Endometrial microvascular endothelial cells (primary cell): ENCODE data around the gene ABCC8. TPM values are rescaled to one million over a fixed set of nuclear protein-coding genes. Genes with fewer than 3 reads are reported as not detected.

ENCODE experiments used
- in situ Hi-C: cut with HindIII; loops from 2 replicates; pipeline ENCODE4 v1.10.0; 2017; ENCODE audit warnings: low sequenced_read_pairs, low pct_unique_long_range_greater_than_20kb; ENCODE audit errors: inconsistent ontology term
- total RNA-seq: library from RNA; depleted of rRNA; stranded (reverse); fragments of >200 nt; gene quantifications from one replicate; pipeline ENCODE4 v1.2.3, GENCODE V29; 2015; ENCODE audit errors: inconsistent ontology term

The ABCC8 gene
- total RNA-seq, 1 donor from 2014 or later, result not detected

DNA sequence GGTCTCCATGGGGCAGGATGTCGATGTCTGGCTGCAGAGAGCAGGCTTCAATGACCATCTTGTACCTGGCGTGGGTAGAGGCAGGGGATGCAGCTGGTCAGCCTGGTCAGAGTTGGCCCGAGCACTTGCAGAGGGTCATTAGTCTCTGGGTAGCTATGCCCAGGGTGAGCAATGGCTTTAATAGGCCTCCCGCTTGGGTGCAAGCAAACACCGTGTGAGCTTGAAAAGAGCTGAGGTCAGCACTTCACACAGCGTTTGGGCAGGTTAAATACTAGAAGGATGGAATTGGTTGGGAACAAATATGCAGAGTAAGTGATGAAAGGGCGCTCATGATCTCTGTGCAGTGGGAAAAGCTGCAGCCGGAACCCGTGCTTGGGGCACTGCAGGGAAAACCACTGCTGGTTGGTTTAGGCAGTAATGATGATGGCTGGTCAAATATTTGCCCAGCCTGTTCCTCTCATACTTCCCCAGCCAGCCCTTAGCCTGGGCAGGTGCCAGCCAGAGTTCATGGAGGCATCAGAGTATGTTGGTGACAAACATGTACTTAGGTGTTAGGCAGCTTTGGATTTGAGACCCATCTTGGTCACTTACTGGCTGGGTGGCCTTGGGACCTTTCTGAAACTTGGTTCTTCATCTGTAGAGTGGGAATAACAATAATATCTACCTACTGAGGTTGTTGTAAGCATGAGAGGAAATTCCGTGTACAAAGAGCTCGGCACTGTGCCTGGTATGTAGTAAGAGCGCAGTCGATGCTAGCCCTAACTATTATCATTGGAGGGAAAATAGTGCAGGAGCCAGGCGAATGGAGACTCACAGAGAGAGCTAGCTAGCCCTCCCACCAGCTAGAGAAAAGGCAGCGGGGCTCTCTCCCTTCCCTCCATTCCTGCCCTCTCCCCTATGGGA is 63.0 kb downstream of the ABCC8 start:
- in situ Hi-C loops, result no loop called here

DNA sequence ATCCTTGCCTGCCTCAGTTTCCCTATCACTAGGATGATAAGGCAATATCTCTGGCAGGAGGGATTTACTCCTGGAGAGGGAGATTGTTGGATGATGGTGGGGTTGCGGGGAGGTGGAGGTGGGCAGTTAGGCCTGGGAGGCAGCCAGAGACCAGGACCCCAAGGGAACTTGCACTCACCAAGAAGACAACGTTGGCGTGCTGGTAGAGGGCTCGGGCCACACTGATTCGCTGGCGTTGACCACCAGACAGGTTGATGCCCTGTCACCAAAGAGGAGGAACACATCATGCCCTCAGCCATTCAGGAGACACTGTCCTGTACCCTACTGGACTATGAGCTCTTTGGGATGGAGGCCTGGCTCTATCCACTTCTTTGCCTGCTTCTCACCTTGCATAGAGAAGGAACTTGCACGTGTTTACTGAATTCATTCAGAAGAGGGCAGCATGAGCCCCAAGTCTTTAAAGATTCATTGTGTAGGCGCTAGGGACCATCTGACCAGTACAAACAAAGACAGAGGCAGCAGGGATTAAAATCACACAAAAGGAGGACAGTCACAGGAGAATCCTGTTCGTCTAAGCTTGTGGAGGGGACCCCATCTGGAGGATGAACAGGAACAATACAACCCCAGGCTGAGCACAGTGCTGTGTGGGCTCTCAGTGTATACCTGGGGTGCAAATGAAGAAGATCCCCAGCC is 64.0 kb downstream of the ABCC8 start:
- in situ Hi-C loops, result no loop called here

DNA sequence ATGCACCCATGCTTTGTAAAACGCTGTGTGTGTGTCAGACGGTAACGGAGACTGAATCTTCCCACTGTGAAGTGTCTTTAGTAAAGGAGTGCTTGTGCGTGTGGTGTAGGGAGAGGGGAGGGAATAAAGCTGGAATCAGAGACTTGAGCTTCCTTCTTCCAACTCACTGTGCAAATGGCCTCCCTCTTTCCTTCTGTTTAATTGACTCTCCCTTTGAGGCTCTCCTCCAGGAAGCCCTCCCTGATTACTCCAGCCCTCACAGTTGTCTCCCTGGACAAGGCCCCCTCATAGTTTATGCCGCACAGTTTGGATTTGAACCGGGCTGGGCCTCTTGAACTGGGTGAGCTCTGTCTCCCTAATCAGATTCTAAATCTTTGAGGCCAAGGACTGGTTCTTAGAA is 65.2 kb downstream of the ABCC8 start:
- in situ Hi-C loops, result no loop called here

DNA sequence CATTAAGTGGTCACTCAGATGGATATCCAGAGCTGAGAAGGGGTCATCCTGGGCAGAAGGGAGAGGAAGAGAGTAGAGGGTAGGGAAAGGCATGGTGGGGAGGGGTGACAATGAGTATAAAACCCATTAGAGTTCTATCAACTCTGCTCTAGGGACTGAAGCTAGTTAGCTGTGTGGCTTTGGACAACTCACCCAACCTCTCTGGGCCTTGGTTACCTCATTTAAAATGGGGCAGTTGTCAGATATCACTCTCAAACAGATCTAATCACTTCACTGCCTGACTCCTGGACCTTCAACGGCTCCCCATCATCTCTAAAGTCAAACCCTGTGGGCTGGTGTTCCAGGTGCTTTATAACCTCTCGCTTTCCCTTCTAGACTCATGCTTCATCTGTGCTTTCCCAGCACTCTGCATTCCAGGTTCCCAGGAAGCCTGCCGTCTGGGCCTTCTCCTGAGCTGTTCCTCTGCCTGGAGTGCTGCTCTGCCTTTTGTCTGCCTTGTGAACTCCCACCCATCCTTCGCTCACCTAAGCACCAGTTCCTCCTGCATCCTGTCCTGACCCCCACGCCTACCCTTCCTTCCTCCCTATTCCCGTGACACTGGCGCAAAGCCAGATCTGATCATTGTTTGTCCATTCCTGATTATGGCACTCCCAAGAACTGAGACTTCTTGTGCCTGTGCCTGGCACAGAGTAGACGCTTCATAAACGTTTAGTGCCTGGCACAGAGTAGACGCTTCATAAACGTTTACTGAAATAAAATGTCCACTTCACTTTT is 65.9 kb downstream of the ABCC8 start:
- in situ Hi-C loops, result no loop called here

DNA sequence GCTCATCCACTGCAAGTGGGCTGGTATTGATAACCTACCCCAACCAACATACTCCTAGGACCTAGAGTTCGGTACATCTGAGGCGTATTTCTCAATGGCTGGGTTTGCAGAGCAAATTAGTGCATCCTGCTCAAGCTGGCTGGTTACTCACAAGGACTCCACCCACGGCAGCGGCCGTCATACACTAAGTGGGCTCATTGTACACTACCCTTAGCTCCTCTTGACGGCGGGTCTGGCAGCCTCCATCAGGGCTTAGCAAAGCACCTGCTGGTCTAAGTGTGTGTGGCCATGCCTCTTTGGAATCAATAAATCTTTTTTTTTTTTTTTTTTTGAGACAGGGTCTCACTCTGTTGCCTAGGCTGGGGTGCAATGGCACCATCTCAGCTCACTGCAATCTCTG is 68.0 kb downstream of the ABCC8 start:
- in situ Hi-C loops, result no loop called here

DNA sequence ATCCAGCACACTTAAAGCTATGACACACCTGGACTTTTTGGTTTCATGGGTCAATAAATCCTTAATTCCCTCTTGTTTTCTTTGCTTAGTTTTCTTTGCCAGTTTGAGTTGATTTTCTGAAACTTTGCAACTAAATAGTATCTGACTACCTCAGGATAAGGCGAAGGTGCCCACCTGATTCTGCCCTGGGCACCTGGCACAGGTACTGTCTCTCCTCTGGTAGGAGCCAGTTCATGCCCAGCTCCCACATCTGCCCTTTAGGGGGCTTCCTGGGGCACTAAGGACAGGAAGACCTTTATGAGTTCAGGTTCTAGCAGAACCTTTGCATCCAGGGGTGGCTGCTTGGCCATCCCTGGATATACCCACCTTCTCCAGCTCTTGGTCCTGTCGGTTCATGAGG is 68.6 kb downstream of the ABCC8 start:
- in situ Hi-C loops, result no loop called here

DNA sequence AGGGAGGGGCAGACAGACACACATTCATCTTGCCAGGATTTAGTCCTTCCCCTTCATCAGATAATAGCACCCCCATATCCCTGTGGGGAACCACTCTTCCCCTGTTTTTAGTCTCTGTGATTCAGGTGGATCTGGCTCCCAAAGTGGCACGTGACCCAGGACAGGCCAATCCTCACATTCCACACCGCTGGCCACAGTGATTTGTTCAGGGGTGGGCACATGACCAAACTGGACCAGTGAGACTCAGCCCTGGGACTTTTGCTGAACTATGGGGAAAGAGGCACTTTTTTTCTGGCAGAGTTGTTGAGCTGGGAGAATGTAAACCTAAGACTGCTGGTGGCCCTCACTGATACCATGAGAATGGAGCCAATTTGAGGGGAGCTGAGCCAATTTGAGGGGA is 69.1 kb downstream of the ABCC8 start:
- in situ Hi-C loops, result no loop called here

DNA sequence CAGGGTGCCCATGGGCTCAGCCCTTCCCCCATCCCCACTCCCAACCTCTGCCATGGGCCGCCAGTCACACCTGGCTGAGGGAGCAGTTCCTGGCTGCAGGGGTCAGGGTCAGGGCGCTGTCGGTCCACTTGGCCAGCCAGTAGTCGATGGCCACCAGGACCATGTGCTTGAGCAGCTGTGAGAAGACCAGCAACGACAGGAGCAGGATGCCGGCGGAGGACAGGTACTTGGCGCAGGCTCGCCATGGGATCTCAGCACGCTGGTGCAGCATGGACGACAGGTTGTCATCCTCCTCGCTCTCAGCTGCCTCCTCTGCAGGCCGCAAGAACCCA is 69.9 kb downstream of the ABCC8 start:
- in situ Hi-C loops, result no loop called here

DNA sequence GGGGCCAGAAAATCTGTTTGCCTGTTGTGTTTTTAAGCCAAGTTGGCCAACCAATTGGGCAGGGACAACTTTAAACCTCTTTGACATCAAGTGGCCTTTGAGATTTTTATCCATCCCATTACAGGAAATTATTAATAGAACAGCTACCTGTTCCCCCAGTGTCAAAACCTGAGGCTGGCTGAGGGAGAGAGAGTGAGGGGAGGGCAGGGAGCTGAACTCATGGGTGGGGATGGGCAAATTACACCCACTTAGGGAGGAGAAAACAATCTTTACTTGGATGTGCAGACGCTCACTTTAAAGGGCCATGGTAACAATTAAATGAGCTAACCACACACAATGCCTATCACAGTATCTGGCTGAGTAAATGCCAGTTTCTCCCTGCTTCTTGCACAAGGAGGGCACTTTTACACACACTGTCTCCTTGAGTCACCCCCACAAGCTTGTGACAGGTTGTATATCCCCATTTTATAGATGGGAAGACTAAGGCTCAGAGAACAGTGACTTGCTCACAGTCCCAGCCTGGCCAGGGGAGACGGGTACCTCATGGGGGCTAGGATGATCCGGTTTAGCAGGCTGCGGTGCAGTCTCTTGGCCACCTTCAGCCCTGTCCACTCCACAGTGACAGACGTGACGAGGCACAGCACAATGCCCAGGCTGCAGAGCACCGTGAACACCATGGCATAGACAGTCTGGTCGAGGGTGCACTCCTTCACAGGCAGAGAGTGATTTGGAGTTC is 70.4 kb downstream of the ABCC8 start:
- in situ Hi-C loops, result no loop called here

DNA sequence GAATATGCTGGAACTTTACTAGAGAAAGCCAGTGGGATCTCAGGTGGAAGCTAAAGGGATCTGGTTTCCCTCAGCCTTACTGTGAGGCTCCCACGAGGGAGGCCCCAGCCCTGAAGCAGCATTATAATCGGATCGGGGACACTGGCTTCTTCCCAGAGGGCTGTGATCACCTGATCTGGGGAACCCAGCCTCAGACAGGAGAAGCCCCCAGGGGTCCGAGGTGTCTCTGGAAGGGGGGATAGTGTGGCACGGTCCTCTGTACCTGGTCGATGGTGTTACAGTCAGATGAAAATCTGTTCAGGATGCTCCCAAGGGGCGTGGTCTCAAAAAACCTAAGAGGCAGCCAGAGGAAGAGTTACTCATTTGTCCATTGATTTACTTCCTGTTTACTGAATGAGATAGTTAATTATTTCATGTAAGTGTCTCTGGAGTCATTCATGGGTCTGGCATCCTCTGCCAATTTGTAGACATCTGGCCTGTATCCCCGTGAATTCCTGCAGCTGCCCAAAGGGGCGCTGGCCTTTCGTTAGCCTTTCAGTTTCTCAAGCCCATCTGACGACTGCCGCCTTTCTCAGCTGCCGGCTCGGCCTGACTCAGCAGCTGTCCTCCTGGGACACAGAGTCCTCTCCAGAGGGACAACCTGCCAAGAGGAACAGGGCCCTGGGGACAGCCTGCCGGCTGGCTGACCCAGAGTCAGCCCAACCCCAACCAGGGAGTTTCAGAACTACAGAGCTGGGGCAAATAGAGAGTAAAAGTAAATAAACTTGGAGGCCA is 71.2 kb downstream of the ABCC8 start:
- in situ Hi-C loops, result no loop called here

DNA sequence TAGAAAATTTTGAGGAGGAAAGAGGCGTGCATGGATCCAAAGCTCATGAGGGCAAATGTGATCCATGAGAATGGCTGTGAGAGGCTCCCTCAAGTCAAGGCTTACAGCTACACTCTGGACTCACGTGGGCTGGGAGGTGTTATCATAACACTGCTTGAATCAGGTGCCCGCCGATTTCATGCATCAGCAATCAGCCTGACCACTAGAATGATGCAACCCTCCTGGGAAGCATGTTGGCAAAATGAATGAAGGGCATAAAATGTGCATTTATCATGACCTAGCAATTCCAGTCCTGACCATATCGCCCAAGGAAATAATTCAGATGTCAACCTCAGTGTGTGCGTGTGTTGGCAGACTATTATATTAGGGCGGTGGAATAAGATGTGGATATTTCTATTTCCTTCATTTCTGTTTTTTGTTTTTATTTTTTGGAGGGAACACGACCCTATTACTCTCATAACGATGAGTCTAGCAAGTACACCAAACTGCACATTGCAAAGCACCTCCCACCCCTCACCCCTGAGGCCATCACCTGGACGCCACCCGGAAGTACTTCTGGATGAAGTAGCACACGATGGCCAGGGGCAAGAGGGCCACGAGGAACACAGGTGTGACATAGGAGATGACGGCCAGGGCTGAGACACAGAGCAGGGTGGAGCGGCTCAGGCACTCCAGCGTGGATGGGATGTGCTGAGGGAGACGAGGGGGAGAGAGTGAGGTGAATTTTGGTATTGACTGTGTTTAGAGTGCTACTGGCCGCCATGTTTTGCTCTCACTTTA is 72.5 kb downstream of the ABCC8 start:
- in situ Hi-C loops, result no loop called here

DNA sequence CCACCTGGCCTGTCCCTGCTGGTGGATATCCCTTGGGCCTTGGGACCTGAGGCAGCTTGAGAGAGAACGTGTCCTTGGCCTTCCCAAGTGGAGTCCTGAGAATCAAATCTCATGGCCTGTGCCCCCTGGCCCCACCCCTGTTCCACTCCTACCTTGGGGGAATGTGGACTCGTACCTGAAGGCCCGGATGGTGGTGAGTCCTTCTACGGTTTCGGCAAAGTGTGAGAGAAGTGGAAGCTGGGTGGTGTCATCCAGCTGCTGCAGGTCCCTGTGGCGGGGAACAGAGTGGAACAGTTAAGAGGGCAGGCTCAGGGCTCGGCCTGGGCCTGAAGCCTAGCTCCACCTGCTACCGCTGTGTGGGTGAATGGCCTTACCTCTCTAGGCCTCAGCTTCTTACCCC is 74.2 kb downstream of the ABCC8 start:
- in situ Hi-C loops, result no loop called here

DNA sequence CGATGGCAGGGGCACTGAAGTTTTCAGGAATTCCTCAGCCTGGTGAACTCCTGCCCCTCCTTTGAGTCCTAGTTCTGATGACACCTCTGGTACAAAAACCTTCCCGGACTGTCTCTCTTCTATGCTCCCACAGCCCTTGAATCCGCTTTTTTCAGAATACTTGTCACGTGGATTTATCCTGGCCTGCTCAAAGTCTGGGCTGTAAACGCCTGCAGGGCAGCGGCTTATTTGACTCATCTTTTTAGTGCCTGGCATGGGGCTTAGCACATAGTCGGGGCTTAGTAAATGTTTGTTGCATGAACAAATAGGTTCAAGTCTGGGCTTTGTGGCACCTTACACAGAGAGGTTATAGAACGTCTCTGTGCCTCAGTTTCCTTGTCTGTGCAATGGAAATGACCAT is 74.8 kb downstream of the ABCC8 start:
- in situ Hi-C loops, result no loop called here

DNA sequence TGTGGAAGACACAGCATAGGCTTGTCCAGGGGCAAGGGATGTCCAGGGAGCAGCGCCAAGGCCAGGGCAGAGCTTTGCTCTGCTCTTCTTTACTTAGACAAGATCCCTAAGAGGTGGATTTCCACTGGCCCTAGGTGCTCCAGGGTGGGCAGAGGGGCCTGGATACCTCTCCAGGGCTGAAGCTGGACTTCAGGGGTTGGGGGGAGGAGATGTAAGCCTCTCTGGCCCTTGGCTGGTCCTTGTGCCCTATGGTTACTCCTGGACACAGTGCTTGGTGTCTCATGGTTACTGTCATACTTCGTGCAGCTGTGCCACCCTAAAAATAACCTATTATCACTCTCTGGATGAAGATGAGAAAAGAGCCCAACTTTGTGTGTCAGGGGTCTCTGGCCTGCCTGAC is 75.3 kb downstream of the ABCC8 start:
- in situ Hi-C loops, result no loop called here

DNA sequence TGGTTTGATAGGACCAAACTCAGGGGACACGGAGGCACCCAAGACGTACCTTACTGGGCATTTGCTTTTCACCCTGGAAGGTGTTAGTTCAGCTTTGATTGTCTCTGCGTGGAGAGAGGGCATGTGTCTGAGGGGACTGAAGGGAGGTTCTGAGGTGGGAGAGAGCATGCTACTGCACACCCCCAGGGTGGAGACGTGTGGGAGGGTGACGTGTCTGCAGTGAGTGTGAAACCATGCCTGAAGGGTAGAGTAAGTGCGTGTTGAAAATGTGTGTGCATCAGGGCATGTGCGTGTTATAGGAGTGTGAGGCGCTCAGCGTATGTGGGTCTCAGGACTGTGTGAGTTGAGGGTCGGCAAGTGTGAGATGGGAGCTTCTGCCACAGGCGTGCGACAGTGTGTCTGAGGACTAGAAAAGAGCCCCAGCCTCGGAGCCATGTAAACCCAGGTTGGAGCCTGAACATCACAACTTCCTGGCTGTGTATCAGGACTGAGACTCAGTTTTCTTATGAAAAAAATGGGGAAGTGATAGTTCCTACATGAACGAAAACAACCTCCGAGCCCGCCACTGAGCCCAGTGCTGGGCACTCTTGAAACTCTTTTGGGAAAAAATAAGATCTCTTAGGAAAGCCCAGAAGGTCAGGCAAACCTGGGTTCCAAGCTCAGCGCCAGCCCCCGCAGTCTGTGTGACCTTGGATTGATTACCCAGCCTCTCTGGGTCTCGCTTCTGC is 76.4 kb downstream of the ABCC8 start:
- in situ Hi-C loops, result no loop called here

DNA sequence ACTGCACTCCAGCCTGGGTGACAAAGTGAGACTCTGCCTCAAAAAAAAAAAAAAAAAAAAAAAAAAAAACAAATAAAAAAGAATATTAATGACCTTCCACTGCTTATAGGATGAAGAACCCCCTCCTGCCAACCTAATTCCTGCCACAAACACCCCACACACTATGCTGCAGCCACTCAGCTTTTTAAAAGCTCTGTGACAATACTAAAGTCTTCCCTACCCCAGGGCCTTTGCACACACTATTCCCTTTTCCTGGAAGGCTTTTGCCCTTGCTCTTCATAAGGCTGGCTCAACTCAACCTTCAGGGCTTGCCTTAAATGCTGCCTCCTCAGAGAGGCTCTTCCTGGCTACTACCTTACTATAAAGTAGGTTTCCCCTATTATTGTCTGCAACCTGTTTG is 77.4 kb downstream of the ABCC8 start:
- in situ Hi-C loops, result no loop called here

DNA sequence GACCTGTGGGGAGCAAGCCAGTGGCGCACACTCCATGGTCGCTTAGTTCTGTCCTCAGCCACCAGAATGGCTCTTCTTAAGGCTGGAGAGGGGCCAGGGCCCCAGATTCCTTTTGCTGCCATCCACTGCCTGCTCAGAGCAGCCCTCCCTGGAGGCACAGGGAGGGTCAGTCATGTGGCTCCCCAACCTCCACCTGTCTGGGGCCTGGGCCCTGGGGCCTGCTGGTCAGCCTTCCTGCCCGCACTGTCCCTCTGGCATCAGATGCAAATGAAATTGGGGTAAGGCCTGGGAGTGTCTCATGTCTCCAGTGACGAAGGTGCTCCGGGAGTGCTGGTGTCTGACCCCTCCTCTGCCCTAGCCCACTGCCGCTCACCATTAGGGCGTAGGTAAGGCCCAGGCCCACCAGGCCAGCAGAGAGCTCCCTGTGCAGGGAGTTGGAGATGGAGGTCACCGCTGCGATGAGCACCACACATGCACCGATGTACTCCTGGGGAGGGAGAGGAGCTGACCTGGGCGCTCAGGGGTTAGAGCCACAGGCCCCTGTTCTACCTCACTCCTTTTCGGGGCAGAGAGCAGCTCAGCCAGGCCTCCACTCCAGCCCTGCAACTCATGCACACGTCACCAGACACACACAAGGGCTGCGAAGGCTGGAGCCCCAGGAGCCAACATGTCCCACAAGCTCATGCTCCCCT is 79.2 kb downstream of the ABCC8 start:
- in situ Hi-C loops, result no loop called here
